ENCODE results near the gene TTC31.
"Not testable (repeated sequence)": the region's sequence is repeated elsewhere in the genome, so short reads cannot be mapped to it uniquely, and the experiment has no call there.

Gene TTC31

DNA sequence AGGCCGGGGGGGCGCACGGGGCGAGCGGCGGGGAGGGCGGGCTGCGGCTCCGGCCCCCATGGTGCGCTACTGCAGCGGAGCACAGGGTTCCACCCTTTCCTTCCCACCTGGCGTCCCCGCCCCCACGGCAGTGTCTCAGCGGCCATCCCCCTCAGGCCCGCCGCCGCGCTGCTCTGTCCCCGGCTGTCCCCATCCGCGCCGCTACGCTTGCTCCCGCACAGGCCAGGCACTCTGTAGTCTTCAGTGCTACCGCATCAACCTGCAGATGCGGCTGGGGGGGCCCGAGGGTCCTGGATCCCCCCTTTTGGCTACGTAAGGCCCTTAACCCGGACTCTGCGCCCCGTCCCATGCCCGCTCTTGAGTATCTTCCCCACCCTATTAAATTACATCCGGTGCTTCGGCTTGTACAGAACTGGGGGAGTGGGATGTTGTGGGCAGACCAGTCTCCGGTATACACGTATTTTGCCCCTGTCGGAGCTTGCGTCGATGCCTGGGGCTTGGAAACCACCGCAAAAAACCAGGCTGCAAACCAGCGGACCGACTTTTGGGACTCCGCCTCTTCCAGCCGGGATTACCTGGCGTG is 25.2 kb upstream of the TTC31 start:
- peak; percentile 86 for DNase-seq

DNA sequence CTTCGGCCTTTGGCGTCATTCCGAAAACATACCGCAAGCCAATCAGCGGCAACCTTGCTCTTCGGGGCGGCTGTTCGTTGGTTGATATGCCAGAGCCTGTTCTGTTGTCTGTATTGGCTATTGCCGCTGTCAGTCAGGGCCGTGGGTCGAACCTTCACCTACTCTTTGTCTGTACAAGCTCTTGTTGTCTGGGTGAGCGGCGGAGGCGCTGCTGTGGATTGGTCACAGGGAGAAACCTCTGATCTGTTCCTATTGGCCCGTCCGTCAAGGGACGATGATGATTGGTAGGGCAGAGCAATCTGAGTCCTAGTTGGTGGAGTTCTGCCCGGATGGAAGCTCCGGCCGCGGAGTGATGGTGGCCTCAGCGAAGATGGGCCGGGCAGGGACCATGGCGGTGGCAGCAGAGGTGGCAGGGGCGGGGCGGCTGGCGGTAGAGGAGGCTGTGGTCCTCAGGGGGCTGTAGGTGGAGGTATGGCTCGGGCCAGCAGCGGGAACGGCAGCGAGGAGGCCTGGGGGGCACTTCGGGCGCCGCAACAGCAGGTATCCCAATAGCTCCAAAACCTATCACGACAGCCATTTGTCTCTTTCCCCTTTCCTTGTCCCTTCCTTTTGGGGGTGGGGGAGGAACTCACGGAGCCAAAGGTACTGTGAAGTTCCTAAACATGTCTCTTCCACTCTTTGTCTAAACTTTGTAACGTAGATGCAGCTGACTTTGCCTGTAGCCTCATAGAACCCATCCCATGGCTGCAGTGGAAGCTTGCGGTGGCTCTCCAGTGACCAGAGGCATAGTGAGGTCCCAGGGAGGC is 24.5 kb upstream of the TTC31 start, which contains the start of gene WBP1:
WBP1 (plus strand) TSS at position 307 of the 806 bp plus-strand sequence; CDS start at position 472, 165 bp downstream.
- peak; percentile 100 for DNase-seq

- DNase-seq, result no peak
Observed at GRCh38 chr2:74458938-74459363, 23.9 kb upstream of the TTC31 start.

GRCh38 chr2:74459503-74460118 is 23.3 kb upstream of the TTC31 start:
- DNase-seq, result not testable (repeated sequence)

- not testable (repeated sequence) for DNase-seq
Observed at GRCh38 chr2:74460187-74460586, 22.7 kb upstream of the TTC31 start.

- DNase-seq, result no peak
Observed at GRCh38 chr2:74461187-74462053, 21.5 kb upstream of the TTC31 start.

DNA sequence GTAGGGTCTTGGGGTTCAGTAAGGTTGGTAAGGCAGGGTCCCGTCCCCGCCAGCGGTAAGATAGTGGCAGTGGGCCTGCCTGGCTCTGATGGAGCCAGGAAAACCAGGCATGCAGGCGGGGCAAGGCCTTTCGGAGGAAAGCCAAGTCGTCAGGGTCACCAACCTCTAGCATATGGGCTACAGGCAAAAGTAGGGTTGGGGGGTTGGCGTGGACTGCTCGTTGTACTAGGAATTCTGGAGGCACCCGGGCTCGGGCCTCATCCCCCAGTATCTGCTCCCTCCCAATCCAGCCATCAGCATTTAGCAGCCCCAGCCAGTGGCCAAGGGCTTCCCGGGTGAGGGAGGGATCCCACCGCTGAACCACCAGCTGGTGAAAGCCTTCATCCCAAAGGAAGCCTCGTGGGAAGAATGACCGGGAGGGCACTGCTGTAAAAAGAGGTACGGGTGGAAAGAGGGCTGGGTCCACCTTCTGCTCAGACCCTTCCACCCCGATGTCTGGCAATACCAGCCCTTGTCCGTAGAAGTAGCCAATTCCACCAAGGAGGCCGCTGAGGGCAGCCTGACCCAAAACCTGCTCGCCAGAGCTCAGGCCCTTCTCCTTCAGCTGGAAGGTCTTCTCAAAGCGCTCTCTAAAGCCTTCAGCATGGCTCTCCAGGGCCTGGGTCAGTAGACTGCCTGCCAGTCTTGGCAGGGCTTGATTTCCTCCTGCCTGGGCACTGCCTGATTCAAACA is 20.7 kb upstream of the TTC31 start:
- no peak for DNase-seq

DNA sequence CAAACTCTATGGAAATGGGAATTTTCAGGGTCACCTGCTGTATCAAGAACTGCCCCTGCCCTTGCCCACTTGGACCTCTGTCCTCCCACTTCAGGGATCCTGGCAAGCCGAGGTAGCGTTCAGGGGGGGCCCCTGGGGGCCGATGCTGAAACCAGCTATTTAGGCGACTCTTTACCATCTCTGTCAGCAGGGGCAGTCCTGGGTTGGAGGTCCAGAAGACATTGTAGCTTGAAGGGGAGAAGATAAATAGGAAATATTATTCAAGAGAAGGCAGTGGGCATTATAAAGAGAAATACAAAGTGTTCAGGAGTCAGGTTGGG is 20.1 kb upstream of the TTC31 start:
- no peak for DNase-seq

DNA sequence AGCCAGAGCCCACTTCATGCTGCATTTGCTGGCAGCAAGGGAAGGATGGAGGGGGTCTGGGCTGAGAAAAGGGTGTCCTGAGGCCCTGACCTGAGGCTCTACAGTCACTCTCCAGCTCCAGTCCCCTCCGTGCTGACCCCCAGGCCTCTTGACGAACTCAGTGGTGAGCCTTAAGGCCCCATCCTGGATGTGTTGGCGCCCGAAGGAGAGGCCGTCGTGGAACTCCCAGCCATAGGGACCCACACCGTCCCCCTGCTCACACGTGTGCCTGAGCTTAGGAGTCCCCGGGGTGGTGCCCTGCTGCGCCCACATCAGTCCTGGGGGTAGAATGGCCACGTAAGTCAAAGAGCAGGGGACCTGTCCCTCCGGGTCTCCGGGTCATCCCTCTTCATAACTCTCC is 18.5 kb upstream of the TTC31 start:
- no peak for DNase-seq

- not testable (repeated sequence) for DNase-seq
Observed at GRCh38 chr2:74470742-74471141, 12.1 kb upstream of the TTC31 start.

- no peak for DNase-seq
Observed at GRCh38 chr2:74471332-74472065, 11.4 kb upstream of the TTC31 start.

DNA sequence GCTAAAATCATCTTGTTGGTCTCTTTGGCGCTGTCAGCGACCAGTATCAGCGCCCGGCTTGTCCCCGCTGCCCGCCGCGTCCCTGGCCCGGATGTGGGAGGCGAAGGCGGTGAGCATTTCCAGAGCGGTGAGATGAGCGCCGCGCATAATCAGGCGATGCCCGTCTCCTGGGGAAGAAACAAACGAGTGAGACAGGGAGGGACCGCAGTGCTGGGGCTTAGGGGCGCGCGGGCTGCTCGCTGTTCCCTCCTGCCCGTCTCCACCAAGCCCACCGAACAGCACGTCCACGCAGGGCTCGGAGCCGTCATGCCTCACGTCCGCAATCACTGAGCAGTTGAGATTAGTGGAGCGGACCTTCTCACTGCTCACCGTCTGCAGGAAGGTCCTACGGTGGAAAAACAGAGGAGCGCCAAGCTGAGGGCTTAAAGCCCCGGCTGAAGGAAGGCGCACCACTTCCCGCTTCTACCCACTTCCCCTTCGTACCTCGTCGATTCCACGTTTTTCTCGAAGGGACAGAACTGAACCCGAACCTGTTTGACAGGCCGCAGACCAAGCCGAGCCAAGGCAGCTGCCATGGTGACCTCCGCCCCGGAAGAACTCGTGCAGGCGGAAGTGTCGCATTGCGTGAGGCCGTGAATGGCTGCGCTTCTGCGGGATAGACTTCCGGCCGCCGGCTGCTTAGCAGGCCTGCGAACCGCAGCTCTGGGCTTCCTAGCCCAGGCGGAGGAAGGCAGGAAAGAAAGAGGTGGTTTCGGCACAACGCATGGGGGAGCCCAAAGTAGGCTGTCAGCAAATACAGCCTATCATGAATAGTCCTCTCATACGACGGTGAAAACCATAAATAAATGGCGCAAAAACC is 10.6 kb upstream of the TTC31 start, which contains the start of gene MRPL53:
MRPL53 (minus strand) TSS at position 595 of the 859 bp plus-strand sequence; CDS start at position 575, 20 bp downstream.
- DNase-seq, result peak; percentile 94

DNA sequence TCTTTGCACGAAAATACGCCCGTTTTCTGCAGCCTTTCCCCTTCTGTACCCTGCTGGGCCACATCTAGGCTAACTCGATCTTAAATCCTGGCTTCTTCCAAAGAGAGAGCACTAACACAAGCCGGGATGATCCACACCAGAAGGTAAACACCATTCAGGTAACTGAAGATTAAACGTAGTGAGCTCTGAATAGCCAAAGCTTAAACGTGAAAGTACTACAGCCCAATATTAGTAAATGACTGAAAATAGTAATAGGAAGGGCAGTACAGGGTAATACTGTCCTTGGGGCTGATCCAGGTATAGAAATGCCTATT is 10.0 kb upstream of the TTC31 start:
- DNase-seq, result no peak

GRCh38 chr2:74474481-74474880 is 8.4 kb upstream of the TTC31 start:
- no peak for DNase-seq

- DNase-seq, result no peak
Observed at GRCh38 chr2:74474899-74475298, 8.0 kb upstream of the TTC31 start.

DNA sequence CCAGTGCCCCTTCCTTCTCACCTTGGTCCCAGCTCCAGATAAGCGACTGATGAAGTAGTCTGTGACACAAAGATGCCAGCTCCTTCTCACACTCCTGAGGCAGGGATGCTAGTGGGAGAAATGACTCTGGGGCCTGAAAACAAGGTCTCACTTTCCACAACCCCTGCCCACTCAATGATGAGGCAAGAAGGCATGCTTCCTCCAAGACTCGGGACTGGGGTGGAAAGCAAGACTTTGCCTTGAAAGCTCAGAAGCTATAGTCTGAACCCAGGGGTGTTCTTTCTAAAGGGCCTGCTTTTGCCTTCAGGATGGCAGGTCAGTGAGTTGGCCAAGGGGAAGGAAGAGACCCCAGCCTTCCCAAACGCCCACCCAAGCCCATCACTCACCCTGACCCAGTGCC is 1.4 kb upstream of the TTC31 start:
- no peak for DNase-seq

DNA sequence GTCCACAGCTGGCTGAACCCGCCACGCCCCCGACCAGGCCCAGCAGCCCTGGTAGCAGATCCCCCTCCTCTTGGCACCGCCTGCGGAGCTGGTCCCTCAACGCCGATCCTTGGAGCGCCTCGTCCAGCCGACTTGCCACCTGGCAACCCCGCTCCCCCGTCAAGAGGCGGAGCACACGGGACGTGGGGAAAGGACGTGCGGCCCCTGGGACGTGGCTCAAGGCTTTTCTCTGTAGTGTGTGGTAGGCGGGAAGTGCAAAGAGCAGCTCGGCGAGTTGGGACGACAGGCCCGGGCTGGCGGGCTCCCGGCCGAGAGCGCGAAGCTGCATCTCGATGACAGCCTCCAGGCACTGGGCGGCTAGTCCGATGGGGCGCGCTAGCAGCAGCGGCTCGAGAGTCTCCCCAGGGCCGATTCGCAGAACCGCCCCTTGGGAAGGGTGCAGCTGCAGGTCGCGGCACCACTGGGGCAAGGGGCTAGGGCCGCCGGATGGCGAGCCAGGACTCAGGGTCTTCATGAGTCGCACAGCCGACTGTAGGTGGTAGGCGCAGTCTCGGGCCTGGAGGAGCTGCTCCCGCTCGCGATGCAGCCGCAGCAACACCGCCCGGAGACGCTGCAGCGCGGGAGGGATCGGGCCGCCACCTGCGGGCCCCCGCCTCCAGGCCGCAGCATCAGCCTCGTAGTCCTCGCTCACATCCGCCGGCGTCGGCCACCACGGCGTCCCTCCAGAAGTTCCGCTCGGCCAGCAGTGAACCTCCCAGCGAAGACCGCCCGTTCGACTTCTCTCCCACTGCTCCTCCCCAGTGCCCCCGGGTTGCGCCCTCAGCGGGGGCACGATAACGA is 700 bp upstream of the TTC31 start:
- DNase-seq, result peak; percentile 68

DNA sequence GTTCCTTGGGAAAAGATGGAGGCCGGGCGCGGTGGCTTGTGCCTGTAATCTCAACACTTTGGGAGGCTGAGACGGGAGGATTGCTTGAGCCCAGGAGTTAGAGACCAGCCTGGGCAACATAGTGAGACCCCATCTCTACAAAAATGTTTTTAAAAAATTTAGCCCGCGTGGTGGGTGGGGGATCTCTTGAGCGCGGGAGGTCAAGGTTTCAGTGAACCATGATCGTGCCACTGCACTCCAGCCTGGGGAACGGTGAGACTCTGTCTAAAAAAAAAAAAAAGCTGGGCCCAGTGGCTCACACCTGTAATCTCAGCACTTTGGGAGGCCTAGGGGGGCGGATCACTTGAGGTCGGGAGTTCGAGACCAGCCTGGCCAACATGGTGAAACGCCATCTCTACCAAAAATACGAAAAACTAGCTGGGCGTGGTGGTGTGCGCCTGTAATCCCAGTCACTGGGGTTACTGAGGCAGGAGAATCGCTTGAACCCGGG is 839 bp downstream of the TTC31 start:
- not testable (repeated sequence) for DNase-seq

DNA sequence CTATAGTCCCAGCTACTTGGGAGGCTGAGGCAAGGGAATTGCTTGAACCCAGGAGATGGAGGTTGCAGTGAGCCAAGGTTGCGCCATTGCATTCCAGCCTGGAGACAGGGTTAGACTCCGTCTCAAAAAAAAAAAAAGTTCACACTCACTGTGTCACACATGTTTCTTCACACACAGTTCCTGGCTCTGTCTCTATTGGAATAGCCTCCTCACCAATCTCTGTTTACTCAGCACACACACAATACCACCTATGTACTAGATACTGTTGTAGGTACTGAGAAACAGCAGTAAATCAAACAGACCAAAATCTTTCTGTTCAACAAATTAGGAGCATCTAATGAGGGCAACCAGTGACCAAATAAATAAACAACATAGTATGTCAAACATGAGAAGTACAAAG is 3.3 kb downstream of the TTC31 start:
- DNase-seq, result no peak

All from NCI-H345 (cell line).